Measurements from ENCODE around the gene ISL2. TPM values are rescaled to one million over a fixed set of nuclear protein-coding genes. Genes with fewer than 3 reads are reported as not detected.

ISL2 gene
- total RNA-seq, 2 donors from 2014 or later, result 0.77 to 2.4 TPM

DNA sequence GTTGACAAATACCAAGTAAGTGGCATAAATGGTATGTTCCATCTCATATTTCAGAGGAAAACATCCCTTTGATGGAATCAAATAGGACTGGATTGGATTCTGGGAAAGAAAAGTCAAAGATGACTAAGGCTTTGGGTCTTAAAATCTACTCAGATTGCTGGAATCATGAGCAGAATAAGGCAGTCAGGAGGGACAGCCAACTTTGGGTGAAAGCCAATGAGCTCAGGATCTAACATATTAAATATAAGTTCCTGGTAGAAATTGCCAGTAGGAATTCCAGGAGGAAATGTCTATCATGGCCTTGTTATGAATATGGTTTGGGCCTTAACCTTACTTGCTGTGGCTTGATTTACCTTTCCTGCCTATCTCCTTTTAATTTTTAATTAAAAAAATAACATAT, 55.3 kb downstream of the ISL2 start:
- no peak for DNase-seq (ENCODE audit: low spot score)
- Histone ChIP-seq H3K9me3 (no peaks in the 10 kb centered on the region), H3K4me3 (no peak overlapping the region), H3K27ac (no peak overlapping the region), H3K36me3 (no peaks in the 10 kb centered on the region), H3K27me3 (replicated peaks; ENCODE audit: insufficient read depth) (no peaks in the 10 kb centered on the region), H3K4me1 (replicated peaks) (no peaks in the 10 kb centered on the region)
- intact Hi-C loops (cut with DNase I), result no loop called here
- TF ChIP-seq POLR2AphosphoS5 (IDR thresholded peaks at IDR 0.05) (no peak), POLR2A (IDR thresholded peaks at IDR 0.05) (no peak)
- TF ChIP-seq, protein P1, sequence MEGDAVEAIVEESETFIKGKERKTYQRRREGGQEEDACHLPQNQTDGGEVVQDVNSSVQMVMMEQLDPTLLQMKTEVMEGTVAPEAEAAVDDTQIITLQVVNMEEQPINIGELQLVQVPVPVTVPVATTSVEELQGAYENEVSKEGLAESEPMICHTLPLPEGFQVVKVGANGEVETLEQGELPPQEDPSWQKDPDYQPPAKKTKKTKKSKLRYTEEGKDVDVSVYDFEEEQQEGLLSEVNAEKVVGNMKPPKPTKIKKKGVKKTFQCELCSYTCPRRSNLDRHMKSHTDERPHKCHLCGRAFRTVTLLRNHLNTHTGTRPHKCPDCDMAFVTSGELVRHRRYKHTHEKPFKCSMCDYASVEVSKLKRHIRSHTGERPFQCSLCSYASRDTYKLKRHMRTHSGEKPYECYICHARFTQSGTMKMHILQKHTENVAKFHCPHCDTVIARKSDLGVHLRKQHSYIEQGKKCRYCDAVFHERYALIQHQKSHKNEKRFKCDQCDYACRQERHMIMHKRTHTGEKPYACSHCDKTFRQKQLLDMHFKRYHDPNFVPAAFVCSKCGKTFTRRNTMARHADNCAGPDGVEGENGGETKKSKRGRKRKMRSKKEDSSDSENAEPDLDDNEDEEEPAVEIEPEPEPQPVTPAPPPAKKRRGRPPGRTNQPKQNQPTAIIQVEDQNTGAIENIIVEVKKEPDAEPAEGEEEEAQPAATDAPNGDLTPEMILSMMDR (IDR thresholded peaks at IDR 0.05), result no peak

Other genes with a start within 250 kb of the ISL2 start
- gene ETFA, start 25.3 kb upstream of the ISL2 start, total RNA-seq, result 10 to 100 TPM; 68.6 to 82.8 TPM

Data from prostate gland (tissue), 2 donors.